ENCODE data around the gene EDNRA.

The EDNRA gene

DNA sequence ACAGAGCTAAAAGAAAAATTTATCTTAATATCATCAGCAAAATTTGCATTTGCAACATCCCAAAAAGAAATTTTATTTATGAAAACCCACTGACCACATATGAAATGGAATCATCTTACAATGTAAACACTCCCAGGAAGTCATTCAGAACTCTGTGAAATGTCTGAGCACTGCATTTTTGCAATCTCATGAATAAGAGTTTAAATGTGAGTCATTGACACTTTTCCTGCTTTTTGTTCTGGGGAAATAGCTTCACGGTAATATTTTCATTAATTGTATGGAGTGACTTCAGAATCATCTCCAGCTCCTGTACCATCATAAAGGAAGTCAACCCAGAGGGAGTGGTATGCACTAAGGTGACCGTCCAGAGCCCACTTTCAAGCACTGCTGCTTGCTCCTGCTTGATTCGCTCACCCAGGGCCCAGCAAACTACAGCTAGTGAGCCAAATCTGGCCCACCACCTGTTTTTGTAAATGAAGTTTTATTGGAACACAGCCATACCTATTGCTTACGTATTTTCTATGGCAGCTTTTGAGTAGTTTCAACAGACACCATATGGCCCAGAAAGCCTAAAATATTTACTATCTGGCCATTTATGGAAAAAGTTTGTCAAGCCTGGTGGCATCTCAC, 17.2 kb downstream of the EDNRA start:
- DNase-seq: no peak

DNA sequence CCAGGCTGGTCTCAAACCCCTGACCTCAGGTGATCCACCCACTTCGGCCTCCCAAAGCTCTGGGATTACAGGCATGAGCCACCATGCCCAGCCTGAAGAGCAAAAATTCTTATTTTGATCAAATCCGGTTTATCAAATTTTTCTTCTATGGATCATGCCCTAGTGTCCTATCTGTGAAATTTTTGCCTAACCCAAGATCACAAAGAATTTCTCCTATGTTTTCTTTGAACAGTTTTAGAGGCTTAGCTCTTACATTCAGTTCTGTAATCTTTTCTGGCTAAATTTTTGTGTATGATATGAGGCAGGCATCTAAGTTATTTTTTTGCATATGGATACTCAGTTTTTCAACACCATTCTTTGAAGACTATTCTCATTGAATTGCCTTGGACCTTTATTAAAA, 27.4 kb downstream of the EDNRA start:
- no peak for DNase-seq

DNA sequence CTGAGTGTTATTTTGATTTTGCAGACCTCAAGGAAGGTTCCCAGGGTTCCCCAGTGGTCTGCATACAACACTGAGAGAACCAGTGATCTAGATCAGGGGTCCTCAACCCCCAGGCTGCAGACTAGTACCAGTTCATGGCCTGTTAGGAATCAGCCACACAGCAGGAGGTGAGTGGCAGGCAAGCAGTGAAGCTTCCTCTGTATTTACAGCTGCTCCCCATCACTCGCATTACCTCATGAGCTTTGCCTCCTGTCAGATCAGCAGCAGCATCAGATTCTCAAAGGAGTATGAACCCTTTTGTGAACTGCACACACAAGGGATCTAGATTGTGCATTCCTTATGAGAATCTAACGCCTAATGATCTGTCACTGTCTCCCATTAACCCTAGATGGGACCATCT, 28.5 kb downstream of the EDNRA start:
- no peak for DNase-seq

DNA sequence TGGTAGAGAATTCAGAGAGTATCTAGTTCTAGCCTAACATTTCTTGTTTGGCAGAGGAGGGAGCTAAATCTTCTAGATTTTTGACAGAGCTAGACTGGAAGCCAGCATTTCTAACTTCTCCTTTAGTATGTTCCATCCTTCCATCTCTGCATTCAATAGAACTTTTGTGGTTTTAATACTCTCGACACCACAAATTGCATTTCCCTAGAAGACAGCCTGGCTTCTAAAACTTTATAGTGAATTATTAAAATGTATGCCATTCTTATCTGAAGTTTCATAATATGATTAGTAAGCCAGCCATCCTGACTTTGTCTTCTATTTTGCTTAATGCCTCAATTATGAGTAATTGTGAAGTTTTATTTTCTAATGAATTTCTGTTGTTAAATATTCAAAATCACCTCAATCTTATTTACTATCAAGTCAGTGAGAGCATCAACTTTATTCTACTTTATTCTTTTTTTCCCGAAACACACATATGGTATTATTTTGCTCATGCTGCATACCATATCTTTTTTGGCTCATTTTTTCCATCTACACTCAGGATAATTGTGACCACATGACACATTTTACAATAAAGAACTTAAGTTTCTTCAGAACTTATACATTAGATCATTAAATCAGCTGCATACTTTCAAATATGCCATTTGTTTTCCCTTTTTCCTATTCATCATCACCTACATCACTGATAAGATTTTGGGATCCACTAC, 30.2 kb downstream of the EDNRA start:
- no peak for DNase-seq

DNA sequence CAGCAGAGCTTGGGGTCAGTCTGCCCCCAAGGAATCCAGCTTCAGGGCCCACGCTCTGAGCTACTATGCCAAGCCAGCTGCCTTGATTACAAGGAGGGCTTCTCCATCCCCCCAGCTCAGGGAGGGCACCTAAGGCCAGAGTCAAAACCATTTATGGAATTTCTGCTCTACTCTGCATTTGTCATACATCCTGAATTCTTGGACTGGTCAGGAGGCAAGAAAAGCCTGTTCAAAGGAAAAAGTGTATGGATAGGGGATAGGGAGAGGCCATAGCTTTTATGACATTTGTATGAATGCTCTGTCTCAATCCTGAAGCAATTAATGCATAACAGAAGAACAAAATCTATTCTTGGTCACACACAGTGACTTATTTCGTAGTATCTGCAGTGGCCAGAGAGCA, 32.2 kb downstream of the EDNRA start:
- no peak for DNase-seq

DNA sequence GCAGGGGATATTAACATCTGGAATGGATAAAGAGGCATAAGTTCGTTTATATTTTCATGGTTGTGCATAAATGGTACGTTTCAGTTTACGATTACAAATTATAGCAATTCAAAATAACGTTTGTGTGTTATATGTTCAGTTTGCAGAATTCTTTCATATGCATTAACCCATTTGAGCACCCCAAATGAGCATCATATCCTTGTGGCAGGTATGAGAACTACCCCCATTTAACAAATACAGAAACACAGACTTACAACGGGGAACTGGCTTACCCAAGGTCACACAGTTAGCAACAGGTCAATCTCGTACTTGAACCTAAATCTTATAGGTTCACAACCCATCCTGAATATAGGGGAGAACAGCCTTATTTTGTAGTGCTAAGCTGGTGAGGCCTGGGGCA, 33.1 kb downstream of the EDNRA start:
- DNase-seq: no peak

DNA sequence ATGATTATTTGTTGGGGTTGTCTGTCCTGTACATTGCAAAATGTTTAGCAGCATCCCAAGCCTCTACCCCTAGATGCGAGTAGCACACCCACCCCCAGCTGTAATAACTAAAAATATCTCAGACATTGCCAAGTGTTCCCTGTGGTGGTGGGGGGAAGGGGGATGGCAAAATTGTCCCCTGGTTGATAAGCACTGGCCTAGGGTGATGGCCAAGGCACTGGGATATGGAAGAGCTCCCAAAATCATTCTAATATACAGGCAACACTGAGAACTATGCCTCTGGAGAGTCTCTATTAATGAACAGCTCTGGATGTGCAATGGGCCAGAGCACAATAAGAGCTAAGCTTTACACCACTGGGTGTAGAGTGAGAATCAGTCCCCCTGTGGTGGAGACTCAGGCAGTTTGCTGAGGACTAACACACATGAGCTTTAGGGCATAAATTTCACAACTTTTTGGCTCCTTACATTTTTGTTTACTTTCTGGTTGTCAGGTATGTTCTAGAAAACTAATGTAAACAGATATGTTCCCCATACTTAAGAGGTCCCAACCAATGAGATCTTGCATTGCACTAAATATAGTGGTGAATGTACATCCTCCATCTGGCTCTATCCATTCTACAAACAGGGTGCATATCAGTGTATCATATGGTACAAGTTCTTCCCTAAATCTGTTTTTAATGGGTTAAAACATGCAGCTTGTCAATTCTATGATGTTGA, 34.5 kb downstream of the EDNRA start:
- no peak for DNase-seq

DNA sequence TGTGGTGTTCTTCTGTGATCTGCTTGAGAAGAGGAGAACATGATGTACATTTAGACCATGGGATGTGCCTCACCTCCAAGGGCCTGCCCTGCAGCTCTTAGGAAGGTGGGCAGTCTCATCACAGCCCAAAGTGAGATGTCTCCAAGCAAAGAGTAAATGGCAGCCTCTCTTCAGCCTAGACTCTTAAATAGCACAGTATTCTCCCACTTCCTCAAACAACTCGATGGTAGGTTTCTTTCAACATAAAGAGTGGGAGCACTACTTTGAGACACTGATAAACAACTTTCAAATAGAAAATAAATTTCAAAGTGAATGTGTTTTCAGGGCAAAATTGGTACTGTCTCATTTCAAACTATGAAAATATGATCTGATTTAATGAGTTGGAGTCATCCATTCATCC, 35.2 kb downstream of the EDNRA start:
- DNase-seq: peak; percentile 4

DNA sequence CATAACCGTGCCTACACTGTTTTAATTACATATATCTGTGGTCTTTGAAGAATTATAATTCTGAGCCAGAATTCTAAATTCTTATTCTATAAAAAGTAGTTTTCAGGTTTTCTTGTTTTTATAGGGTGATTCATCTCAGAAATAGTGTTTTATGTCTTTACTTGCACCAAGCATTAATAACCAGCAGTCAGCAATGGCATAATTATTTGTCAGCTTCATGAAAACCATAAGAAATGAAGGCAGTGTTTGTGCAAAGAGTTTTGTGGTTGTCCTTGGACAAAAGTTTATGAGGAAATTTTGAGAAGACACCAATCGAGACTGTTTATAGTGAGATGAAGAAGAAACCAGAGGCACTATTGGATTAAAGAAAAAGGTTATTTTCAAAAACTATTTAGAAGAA, 37.2 kb downstream of the EDNRA start:
- DNase-seq: no peak

DNA sequence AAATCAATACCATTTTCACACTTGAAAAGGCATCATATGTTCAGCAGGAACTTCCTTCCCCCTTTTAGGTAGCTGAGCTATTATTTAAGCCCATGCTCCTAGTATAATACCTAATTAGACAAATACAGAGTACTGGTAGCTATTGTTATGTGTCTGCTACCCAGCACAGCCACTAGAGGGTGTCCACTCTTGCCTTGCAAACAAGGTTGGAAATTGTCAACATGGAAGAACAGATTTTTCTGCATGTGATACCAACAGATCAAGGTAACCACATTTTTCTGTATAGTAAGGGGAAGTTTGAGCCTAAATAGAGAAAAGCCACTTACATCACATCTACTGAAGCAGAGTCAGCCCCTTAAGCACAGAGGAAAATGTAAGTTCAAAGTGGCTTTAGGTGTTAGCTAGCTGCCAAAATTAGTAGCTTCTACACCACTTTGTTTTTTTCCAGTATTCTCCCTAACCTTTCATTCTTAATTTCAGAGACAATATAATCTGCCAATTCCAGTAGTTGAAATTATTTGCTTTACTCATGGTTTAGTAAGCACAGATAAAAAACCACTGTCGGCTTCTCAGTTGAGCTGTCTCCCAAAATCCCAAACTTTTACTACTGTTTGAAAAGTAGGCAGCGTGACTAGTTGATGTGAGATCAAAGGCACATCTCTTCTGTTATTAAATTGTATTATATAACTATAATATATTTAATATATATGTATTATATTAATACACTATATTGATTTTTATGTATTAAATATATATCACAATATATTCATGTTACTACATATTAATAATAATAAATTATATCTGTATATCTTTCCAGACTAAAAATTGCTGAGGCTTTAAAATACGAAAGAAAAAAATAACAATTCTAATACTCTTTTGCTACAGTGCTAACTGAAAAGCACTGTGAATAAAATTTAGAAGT, 38.2 kb downstream of the EDNRA start:
- DNase-seq: peak; percentile 81

DNA sequence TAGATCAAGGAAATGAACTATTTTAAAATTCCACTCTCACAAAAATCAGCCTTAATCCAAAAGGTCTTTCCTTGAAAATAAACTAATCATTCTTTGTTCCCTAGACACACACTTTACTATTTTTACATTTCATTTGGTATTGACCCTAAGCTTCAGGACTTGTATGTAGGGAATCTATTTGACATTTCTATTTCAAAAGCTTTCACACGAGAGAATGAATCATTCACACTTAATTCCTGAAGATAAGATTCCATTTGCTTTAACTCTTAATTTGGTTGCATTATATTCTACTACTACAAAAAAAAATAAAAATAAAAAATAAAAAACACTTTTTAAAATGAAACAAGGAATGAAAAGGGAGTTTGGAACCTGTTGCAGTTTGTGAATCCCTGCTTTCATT, 43.7 kb downstream of the EDNRA start:
- DNase-seq: no peak

DNA sequence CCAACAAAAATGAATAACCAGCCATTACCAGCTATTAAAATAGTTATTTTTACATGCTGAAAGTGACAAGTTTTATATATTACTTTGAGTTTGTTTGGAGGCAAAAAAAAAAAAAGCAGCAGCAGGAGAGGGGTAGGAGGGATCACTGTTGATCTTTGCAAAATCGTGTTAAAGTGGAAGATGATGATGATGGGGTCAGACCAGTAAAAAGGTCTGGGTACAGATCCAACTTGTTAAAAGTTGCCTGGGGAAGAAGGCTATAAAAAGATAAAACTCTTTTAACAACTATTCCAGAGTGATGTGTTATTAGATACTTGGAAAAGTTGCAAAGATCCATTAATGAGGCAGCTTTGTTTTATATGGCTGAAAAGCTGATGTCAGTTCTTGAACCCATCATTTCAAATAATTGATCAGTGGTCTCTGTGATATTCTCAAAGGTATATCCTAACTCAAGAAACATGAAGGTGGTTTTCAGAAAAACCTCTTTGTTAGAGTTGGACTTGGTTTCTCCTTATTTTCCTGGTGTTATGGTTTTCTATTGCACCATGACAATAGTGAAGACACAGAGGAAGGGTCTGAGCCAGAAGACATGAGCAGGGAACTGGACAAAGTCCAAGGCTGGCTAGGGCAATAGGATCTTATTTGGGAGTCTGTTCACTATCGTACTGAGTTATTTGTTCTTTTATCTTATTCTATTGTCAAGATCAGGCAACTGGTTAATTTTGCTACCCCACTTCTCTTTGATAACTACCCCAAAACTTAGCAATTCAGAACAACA, 44.8 kb downstream of the EDNRA start:
- no peak for DNase-seq

DNA sequence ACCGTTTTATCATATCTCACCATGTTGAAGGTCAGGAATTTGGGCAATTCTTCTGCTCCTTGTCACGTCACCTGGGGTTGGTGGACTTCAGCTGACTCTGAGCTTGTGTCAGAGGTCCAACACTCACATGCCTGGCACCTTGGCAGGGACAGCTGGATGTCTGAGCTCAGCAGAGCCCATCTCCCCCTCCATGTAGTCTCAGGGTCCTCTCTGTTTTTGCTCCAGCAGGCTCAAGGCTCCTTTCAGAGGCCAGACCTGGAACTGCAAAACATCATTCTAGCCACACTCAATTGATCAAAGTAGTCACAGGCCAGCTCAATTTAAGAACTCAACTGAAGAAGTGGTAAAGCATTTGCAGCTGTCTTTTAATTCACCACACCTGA, 45.4 kb downstream of the EDNRA start:
- no peak for DNase-seq

DNA sequence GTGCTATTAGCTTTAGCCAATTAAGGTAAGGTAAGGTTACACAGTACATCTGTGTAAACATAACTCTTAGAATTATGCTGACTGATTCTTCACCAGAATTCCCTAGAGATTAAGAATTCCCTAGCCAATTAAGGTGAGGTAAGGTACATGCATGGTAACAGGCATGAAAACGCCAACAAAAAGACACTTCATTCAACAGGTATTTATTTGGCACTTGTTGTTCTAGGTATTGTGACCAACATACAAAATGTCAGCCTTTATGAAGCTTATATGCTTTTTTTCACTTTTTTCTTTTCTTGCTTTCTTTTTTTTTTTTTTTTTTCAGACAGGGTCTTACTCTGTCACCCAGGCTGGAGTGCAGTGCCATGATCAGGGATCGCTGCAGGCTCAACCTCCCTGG, 47.2 kb downstream of the EDNRA start:
- DNase-seq: no peak

DNA sequence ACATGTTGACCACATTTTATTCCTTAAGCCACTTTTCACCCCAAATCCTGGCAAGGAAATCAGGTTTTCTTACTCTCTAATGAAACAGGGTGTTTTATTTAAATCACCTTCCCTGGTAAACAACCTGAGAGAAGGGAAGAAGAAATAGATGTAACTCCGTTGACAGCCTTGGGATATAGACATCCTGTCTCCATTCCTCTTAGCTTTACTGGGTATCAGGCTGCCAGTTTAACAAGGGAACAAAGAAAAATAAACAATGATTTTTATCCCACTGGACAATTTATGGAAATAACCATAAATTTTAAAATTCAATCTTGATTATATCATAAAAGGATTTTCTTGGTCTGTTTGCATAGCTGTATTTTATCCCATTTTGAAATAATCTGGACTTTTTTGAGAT, 49.2 kb downstream of the EDNRA start:
- DNase-seq: no peak

DNA sequence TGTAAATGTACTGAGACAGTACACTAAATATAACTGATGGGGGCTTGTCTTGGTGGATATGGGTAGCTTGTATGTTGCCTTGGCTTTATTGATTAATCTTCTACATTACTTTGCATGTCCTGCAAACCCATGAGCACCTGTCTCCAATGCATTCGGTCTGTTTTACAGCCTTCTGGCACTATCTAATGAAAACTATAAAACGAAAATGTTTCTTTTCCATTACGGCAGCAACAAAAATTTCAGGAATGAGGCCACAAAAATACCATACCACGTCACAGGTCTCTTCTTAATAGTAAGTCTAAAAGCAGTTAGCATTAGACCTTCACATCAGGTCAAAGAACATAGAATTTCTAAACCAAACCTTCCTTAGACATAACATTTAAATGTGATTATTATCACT, 49.8 kb downstream of the EDNRA start:
- DNase-seq: no peak

DNA sequence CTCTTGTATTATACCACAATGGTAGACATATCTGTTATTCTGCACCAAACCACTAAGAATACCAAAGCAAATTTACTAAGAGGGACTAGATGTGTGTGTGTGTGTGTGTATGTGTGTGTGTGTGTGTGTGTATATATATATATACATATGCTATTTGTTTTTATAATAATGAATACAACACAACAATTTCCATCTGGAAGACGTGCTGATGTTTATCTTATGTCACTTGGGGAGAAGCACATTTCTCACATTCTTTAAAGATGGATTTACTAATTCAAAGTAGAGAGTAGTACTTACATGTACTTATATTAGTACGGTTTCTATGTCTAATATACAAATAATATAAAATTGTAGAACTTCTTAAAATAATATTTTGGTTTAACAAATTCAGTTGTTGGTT, 52.0 kb downstream of the EDNRA start:
- DNase-seq: no peak

DNA sequence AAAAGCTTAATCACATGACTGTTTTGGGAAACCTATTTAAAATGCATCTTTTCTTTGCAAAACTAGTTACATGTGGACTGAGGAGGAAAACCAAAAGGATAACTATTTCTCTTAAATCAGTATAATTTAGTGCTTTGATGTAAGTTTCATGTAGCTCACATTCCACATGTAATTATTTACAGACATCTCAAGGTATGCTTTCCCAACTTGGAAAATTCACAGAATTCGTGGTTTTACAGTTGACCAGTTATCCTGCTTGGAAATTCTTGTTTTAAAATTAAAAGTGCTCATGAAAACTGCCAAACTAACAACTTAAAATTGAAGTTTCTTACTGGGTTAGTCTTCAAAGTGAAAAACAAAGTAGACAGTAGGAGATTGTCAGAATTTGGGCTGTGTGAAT, 52.4 kb downstream of the EDNRA start:
- DNase-seq: no peak

DNA sequence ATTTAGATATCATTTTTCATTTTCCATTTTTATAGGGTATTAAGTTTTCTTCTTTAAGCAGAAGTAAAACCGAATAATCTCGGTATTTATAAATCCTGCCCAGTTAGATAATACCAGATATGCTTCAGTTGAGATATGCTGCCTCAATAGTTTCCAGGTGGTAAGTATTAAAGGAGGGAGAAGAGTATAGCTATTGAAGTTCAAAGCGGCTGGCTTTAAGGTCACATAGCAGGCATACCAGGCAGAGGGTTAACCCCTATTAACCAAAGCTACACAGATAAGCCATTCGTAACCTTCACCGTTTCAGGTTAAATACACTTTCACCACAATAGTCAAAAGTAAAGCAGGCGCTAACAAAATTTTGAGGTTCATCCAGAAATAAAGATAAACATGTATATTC, 54.2 kb downstream of the EDNRA start:
- no peak for DNase-seq

DNA sequence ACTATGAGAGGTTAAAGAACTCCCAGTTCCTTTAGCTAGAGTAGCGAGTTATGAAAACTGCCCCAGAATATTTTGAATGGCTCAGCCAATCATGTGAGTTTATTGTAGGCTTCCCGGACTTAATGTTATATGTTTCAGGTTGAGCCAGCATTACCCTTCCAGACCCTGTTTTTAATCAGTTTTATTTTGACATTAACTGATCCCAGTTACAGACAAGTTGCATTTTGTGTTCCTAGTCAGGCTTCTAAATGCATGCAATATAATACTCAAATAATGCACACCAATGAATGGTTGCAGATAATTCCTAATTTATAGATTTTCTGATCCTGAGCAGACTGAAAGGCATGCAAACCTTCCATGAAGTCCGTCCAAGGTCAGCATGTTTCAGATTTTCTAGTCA, 57.8 kb downstream of the EDNRA start:
- DNase-seq: no peak

DNA sequence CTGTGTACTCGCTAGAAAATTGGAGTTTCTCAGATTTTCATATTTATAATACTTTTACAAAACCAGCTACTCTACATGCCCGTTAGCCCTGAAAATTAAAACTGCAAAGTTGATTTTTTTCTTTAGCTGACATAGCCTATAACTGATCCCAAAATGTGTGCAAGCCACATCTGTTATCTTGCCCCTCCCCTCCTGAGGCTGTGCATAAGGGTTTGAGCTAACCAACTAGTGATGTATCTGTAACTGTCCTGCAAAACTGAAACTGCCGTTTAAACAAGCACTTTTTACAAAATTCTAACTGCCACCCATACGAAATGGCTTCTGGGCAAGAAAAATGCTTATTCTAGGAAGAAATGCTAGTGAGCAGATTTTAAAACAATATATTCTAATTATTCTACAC, 59.1 kb downstream of the EDNRA start:
- no peak for DNase-seq

DNA sequence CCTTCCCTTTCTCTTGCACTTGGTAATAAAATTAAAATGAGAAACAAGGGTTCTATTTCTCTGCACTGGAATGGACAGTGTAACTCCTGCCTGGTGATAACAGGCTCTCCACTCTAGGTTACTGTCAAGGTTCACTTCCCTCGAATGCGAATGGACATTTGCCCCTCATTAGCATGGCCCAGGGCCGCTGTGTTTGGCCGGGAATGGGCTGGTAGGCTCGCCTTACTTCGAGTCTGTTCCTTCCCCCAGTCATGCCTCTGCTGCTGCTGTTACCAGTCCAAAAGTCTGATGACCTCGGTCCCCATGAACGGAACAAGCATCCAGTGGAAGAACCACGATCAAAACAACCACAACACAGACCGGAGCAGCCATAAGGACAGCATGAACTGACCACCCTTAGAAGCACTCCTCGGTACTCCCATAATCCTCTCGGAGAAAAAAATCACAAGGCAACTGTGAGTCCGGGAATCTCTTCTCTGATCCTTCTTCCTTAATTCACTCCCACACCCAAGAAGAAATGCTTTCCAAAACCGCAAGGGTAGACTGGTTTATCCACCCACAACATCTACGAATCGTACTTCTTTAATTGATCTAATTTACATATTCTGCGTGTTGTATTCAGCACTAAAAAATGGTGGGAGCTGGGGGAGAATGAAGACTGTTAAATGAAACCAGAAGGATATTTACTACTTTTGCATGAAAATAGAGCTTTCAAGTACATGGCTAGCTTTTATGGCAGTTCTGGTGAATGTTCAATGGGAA, 61.5 kb downstream of the EDNRA start:
- DNase-seq: no peak

Data from hematopoietic multipotent progenitor cell treated with erythropoietin and hydrocortisone succinate and interleukin-3 and kit ligand, for 4 days (in vitro differentiated cells).